ENCODE results near the gene TRIM27.

DNA sequence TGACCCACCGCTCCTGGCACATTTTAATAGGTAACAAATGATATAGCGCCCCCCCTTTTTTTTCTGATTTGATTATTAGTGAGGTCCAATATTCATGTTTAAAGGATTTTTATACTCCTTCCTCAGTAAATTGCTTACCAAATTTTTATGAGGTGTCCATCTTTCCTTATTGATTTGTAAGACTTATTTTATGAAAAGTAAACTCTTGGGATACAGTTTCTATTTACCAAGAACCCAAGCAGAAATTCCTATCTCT is 25.1 kb downstream of the TRIM27 start:
- TF ChIP-seq, protein P1, sequence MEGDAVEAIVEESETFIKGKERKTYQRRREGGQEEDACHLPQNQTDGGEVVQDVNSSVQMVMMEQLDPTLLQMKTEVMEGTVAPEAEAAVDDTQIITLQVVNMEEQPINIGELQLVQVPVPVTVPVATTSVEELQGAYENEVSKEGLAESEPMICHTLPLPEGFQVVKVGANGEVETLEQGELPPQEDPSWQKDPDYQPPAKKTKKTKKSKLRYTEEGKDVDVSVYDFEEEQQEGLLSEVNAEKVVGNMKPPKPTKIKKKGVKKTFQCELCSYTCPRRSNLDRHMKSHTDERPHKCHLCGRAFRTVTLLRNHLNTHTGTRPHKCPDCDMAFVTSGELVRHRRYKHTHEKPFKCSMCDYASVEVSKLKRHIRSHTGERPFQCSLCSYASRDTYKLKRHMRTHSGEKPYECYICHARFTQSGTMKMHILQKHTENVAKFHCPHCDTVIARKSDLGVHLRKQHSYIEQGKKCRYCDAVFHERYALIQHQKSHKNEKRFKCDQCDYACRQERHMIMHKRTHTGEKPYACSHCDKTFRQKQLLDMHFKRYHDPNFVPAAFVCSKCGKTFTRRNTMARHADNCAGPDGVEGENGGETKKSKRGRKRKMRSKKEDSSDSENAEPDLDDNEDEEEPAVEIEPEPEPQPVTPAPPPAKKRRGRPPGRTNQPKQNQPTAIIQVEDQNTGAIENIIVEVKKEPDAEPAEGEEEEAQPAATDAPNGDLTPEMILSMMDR (IDR thresholded peaks at IDR 0.05 in 8 of 11, conservative IDR thresholded peaks at IDR 0.05 in 3 of 11), result no peak
- no peak for TF ChIP-seq POLR2AphosphoS5 (IDR thresholded peaks at IDR 0.05)
